Astrocyte (in vitro differentiated cells and primary cell): Measurements from ENCODE around the gene RAE1. TPM values are rescaled to one million over a fixed set of nuclear protein-coding genes. Genes with fewer than 3 reads are reported as not detected.

ENCODE experiments used
- DNase-seq: peaks from one replicate; pipeline ENCODE4 v3.0.0-alpha.2; 2010; ENCODE audit warnings: low read depth
- FAIRE-seq: peaks from 2 replicates; lab custom pipeline; 2011; peaks lifted over from hg19 to GRCh38; lab: Jason Lieb, UNC
- H2AFZ ChIP-seq: 2 replicates; pipeline ENCODE4 v1.6.0; 2012; ENCODE audit warnings: low read depth, low read length, inconsistent platforms
- H3K27ac ChIP-seq: 2 replicates; pipeline ENCODE4 v1.5.1; 2011; ENCODE audit warnings: low read depth, low read length, inconsistent platforms
- H3K27me3 ChIP-seq: 2 replicates; pipeline ENCODE4 v1.6.0; 2011; ENCODE audit warnings: low read length, inconsistent platforms; ENCODE audit not compliant: insufficient read depth
- H3K36me3 ChIP-seq: 2 replicates; pipeline ENCODE4 v1.5.1; 2011; ENCODE audit warnings: low read length, inconsistent platforms; ENCODE audit not compliant: insufficient read depth
- H3K4me1 ChIP-seq: 2 replicates; pipeline ENCODE4 v1.5.1; 2011; ENCODE audit warnings: low read length, inconsistent platforms; ENCODE audit not compliant: insufficient read depth
- H3K4me2 ChIP-seq: 2 replicates; pipeline ENCODE4 v1.6.0; 2012; ENCODE audit warnings: low read length, inconsistent platforms
- H3K4me3 ChIP-seq: 2 replicates; pipeline ENCODE4 v1.5.1; 2011; ENCODE audit warnings: low read depth, mild to moderate bottlenecking, low read length, inconsistent platforms; ENCODE audit not compliant: insufficient read depth
- H3K79me2 ChIP-seq: 2 replicates; pipeline ENCODE4 v1.6.0; 2012; ENCODE audit warnings: mild to moderate bottlenecking, low read length, inconsistent platforms; ENCODE audit not compliant: insufficient read depth
- H3K9ac ChIP-seq: 2 replicates; pipeline ENCODE4 v1.6.0; 2012; ENCODE audit warnings: mild to moderate bottlenecking, low read length, inconsistent platforms
- H3K9me3 ChIP-seq: 2 replicates; pipeline ENCODE4 v1.5.1; 2012; ENCODE audit warnings: low read depth, mild to moderate bottlenecking, low read length, inconsistent platforms; ENCODE audit not compliant: insufficient read depth
- H4K20me1 ChIP-seq: 2 replicates; pipeline ENCODE4 v1.6.0; 2012; ENCODE audit warnings: low read length, inconsistent platforms; ENCODE audit not compliant: insufficient read depth
- H3K27ac Mint-ChIP-seq: one replicate; pipeline ENCODE4 v1.8.0; 2021; ENCODE audit warnings: mild to moderate bottlenecking, mixed read lengths; ENCODE audit not compliant: unreplicated experiment
- H3K27me3 Mint-ChIP-seq: one replicate; pipeline ENCODE4 v1.8.0; 2021; ENCODE audit warnings: low read depth, mixed read lengths; ENCODE audit not compliant: unreplicated experiment
- H3K36me3 Mint-ChIP-seq: one replicate; pipeline ENCODE4 v1.8.0; 2021; ENCODE audit warnings: low read depth, mixed read lengths; ENCODE audit not compliant: unreplicated experiment
- H3K4me1 Mint-ChIP-seq: one replicate; pipeline ENCODE4 v1.8.0; 2021; ENCODE audit warnings: low read depth, mixed read lengths; ENCODE audit not compliant: unreplicated experiment
- H3K4me3 Mint-ChIP-seq: one replicate; pipeline ENCODE4 v1.8.0; 2021; ENCODE audit warnings: mild to moderate bottlenecking, moderate library complexity, mixed read lengths; ENCODE audit not compliant: unreplicated experiment
- H3K9me3 Mint-ChIP-seq: one replicate; pipeline ENCODE4 v1.8.0; 2021; ENCODE audit warnings: mild to moderate bottlenecking, mixed read lengths; ENCODE audit not compliant: unreplicated experiment
- EZH2 ChIP-seq: IDR thresholded peaks from 2 replicates; pipeline ENCODE4 v1.6.1; 2012; ENCODE audit warnings: mild to moderate bottlenecking, low read length, inconsistent platforms; ENCODE audit not compliant: insufficient read depth
- total RNA-seq: library from RNA; stranded (reverse); gene quantifications from 2 replicates; pipeline ENCODE4 v1.2.1, GENCODE V29; 2021
- TF ChIP-seq, protein P1 (sequence below): IDR thresholded peaks from 2 replicates; pipeline ENCODE4 v1.5.1; 2011; ENCODE audit warnings: low read depth, mild to moderate bottlenecking, inconsistent platforms, low read length, moderate library complexity; ENCODE audit not compliant: insufficient read depth

RAE1 gene
- total RNA-seq, 1 donor from 2014 or later, result 31.1 TPM

GRCh38 chr20:57316795-57317201, 34.3 kb upstream of the RAE1 start:
- Mint-ChIP-seq H3K27me3 (peaks cover 40% of the 10 kb centered on the region), H3K9me3 (no peaks in the 10 kb centered on the region), H3K36me3 (no peaks in the 10 kb centered on the region), H3K4me3 (no peak overlapping the region), H3K4me1 (peaks cover 3% of the 10 kb centered on the region), H3K27ac (no peak overlapping the region)
- no peak overlapping the region for H2AFZ ChIP-seq
- no peaks in the 10 kb centered on the region for H3K9me3 ChIP-seq
- no peaks in the 10 kb centered on the region for H3K4me1 ChIP-seq
- no peak overlapping the region for H3K9ac ChIP-seq
- no peaks in the 10 kb centered on the region for H3K79me2 ChIP-seq
- H3K4me2 ChIP-seq, result no peak overlapping the region
- TF ChIP-seq, protein P1, sequence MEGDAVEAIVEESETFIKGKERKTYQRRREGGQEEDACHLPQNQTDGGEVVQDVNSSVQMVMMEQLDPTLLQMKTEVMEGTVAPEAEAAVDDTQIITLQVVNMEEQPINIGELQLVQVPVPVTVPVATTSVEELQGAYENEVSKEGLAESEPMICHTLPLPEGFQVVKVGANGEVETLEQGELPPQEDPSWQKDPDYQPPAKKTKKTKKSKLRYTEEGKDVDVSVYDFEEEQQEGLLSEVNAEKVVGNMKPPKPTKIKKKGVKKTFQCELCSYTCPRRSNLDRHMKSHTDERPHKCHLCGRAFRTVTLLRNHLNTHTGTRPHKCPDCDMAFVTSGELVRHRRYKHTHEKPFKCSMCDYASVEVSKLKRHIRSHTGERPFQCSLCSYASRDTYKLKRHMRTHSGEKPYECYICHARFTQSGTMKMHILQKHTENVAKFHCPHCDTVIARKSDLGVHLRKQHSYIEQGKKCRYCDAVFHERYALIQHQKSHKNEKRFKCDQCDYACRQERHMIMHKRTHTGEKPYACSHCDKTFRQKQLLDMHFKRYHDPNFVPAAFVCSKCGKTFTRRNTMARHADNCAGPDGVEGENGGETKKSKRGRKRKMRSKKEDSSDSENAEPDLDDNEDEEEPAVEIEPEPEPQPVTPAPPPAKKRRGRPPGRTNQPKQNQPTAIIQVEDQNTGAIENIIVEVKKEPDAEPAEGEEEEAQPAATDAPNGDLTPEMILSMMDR, result no peak
- no peak for TF ChIP-seq EZH2
- FAIRE-seq (no peak), DNase-seq (no peak)
- no peak overlapping the region for H3K4me3 ChIP-seq
- H3K27me3 ChIP-seq, result peaks cover 14% of the 10 kb centered on the region
- H4K20me1 ChIP-seq, result no peaks in the 10 kb centered on the region
- H3K27ac ChIP-seq, result no peak overlapping the region
- H3K36me3 ChIP-seq, result no peaks in the 10 kb centered on the region

GRCh38 chr20:57317316-57317788, 33.7 kb upstream of the RAE1 start:
- DNase-seq, result no peak

More at GRCh38 chr20:57317316-57317788, 33.7 kb upstream of the RAE1 start:
- H3K4me1 Mint-ChIP-seq, result peaks cover 3% of the 10 kb centered on the region
- H3K9me3 ChIP-seq, result no peaks in the 10 kb centered on the region
- H3K27ac Mint-ChIP-seq, result no peak overlapping the region
- no peak for FAIRE-seq
- TF ChIP-seq EZH2, result no peak
- TF ChIP-seq, protein P1, result no peak
- H3K4me2 ChIP-seq, result no peak overlapping the region
- H3K36me3 Mint-ChIP-seq, result no peaks in the 10 kb centered on the region
- no peaks in the 10 kb centered on the region for H4K20me1 ChIP-seq
- peaks cover 43% of the 10 kb centered on the region for H3K27me3 Mint-ChIP-seq
- no peaks in the 10 kb centered on the region for H3K36me3 ChIP-seq
- no peak overlapping the region for H3K27ac ChIP-seq
- no peak overlapping the region for H2AFZ ChIP-seq
- H3K4me1 ChIP-seq, result no peaks in the 10 kb centered on the region
- H3K4me3 ChIP-seq, result no peak overlapping the region
- no peak overlapping the region for H3K4me3 Mint-ChIP-seq
- H3K27me3 ChIP-seq, result peaks cover 13% of the 10 kb centered on the region
- H3K9me3 Mint-ChIP-seq, result peaks cover 2% of the 10 kb centered on the region
- H3K9ac ChIP-seq, result no peak overlapping the region
- no peaks in the 10 kb centered on the region for H3K79me2 ChIP-seq
